ENCODE results near the gene UTS2. TPM values are rescaled to one million over a fixed set of nuclear protein-coding genes. Genes with fewer than 3 reads are reported as not detected.

The UTS2 gene
- polyA plus RNA-seq, 3 donors, result 0.11 TPM; not detected in 2

DNA sequence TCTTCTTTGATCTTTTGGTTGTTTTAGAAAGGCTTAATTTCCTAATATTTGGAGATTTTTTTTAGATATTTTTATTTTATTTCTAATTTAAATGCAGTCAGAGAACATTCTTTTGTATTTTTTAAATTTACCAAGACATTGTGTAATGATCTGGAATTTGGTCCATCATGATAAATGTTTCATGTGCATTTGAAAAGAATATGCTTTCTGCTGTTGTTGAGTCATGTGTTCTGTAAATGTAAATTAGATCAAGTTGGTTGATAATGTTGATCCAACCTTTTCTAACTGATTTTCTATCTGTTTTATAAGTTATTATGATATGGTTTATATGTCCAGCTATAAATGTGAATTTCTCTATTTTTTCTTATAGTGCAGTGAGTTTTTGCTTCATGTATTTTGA is 19.8 kb downstream of the UTS2 start:
- Histone ChIP-seq H4K20me1 (ENCODE audit: insufficient read depth, low read length) (no peaks in the 10 kb centered on the region), H3K36me3 (replicated peaks in 1 of 2; ENCODE audit: control insufficient read depth in 1 of 2, insufficient read depth in 2 of 2, low read length in 2 of 2) (peaks cover 12 to 13% of the 10 kb centered on the region in 2 donors), H3K27me3 (ENCODE audit: control insufficient read depth in 2 of 2, insufficient read depth in 2 of 2, low read length in 2 of 2) (no peaks in the 10 kb centered on the region), H3K27ac (ENCODE audit: low read depth in 1 of 2, low read length in 2 of 2) (no peak overlapping the region), H2AFZ (ENCODE audit: insufficient read depth, low read depth, low read length, poor library complexity, severe bottlenecking) (no peak overlapping the region), H3K79me2 (ENCODE audit: insufficient read depth, low read length) (no peaks in the 10 kb centered on the region), H3K4me3 (replicated peaks in 1 of 3; ENCODE audit: low read depth in 2 of 3, low read length in 3 of 3) (no peak overlapping the region), H3K9me3 (replicated peaks in 1 of 2; ENCODE audit: control insufficient read depth in 1 of 2, insufficient read depth in 1 of 2, low read length in 2 of 2) (no peaks in the 10 kb centered on the region), H3K4me2 (replicated peaks; ENCODE audit: extremely low read depth, low read length, poor library complexity, severe bottlenecking) (no peak overlapping the region), H3K4me1 (ENCODE audit: control insufficient read depth in 1 of 2, insufficient read depth in 2 of 2, low read length in 2 of 2) (no peaks in the 10 kb centered on the region), H3K9ac (ENCODE audit: insufficient read depth, low read length, poor library complexity, severe bottlenecking) (no peak overlapping the region)
- TF ChIP-seq, protein P1, sequence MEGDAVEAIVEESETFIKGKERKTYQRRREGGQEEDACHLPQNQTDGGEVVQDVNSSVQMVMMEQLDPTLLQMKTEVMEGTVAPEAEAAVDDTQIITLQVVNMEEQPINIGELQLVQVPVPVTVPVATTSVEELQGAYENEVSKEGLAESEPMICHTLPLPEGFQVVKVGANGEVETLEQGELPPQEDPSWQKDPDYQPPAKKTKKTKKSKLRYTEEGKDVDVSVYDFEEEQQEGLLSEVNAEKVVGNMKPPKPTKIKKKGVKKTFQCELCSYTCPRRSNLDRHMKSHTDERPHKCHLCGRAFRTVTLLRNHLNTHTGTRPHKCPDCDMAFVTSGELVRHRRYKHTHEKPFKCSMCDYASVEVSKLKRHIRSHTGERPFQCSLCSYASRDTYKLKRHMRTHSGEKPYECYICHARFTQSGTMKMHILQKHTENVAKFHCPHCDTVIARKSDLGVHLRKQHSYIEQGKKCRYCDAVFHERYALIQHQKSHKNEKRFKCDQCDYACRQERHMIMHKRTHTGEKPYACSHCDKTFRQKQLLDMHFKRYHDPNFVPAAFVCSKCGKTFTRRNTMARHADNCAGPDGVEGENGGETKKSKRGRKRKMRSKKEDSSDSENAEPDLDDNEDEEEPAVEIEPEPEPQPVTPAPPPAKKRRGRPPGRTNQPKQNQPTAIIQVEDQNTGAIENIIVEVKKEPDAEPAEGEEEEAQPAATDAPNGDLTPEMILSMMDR (IDR thresholded peaks at IDR 0.05), result no peak
- H3K9me3 Mint-ChIP-seq, result peaks cover 0 to 3% (median 2%) of the 10 kb centered on the region in 7 donors
- H3K27me3 Mint-ChIP-seq (ENCODE audit: low read depth in 3 of 3), result no peaks in the 10 kb centered on the region
- no peak overlapping the region for H3K27ac Mint-ChIP-seq
- intact Hi-C loops (cut with micrococcal nuclease), result no loop called here
- H3K4me1 Mint-ChIP-seq, result peaks cover 7% of the 10 kb centered on the region
- H3K4me3 Mint-ChIP-seq, result no peak overlapping the region
- peaks cover 13 to 29% of the 10 kb centered on the region in 2 donors for H3K36me3 Mint-ChIP-seq
- no peak for DNase-seq

DNA sequence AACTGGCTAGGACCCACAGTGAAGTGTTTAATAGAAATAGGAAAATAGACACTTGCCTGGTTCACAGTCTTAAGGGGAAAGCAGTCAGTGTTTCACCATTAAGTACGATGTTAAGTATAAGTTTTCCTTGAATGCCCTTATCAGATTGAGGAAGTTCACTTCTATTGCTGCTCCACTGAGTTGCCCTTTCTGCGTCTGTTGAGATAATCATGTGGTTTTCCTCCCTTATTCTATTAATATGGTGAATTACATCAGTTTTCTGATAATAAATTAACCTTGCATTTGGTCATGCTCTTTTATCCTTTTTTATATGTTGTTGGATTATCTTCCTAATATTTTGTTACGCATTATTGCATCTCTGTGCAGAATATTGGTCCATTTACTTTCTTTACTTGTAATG is 21.4 kb downstream of the UTS2 start:
- Mint-ChIP-seq H3K4me3 (peak overlapping the region in 1 of 2 donors; percentile 37), H3K9me3 (peaks cover 0 to 2% (median 0%) of the 10 kb centered on the region in 7 donors), H3K36me3 (peaks cover 9 to 25% of the 10 kb centered on the region in 2 donors), H3K4me1 (peaks cover 7% of the 10 kb centered on the region), H3K27me3 (ENCODE audit: low read depth in 3 of 3) (peaks cover 0 to 3% (median 2%) of the 10 kb centered on the region in 3 donors), H3K27ac (no peak overlapping the region)
- TF ChIP-seq, protein P1 (IDR thresholded peaks at IDR 0.05), result no peak
- H3K27ac ChIP-seq (ENCODE audit: low read depth in 1 of 2, low read length in 2 of 2), result no peak overlapping the region
- intact Hi-C loops (cut with micrococcal nuclease), result no loop called here
- H3K4me2 ChIP-seq (replicated peaks; ENCODE audit: extremely low read depth, low read length, poor library complexity, severe bottlenecking), result no peak overlapping the region
- H3K79me2 ChIP-seq (ENCODE audit: insufficient read depth, low read length), result no peaks in the 10 kb centered on the region
- H3K36me3 ChIP-seq (replicated peaks in 1 of 2; ENCODE audit: control insufficient read depth in 1 of 2, insufficient read depth in 2 of 2, low read length in 2 of 2), result peaks cover 0 to 3% of the 10 kb centered on the region in 2 donors
- H4K20me1 ChIP-seq (ENCODE audit: insufficient read depth, low read length), result no peaks in the 10 kb centered on the region
- H3K4me3 ChIP-seq (replicated peaks in 1 of 3; ENCODE audit: low read depth in 2 of 3, low read length in 3 of 3), result no peak overlapping the region
- H3K4me1 ChIP-seq (ENCODE audit: control insufficient read depth in 1 of 2, insufficient read depth in 2 of 2, low read length in 2 of 2), result no peaks in the 10 kb centered on the region
- WGBS (ENCODE audit: insufficient coverage), result no CpG with 5 or more reads among the region's 3 CpGs
- H3K27me3 ChIP-seq (ENCODE audit: control insufficient read depth in 2 of 2, insufficient read depth in 2 of 2, low read length in 2 of 2), result no peaks in the 10 kb centered on the region
- H2AFZ ChIP-seq (ENCODE audit: insufficient read depth, low read depth, low read length, poor library complexity, severe bottlenecking), result no peak overlapping the region
- no peaks in the 10 kb centered on the region for H3K9me3 ChIP-seq (replicated peaks in 1 of 2; ENCODE audit: control insufficient read depth in 1 of 2, insufficient read depth in 1 of 2, low read length in 2 of 2)
- no peak overlapping the region for H3K9ac ChIP-seq (ENCODE audit: insufficient read depth, low read length, poor library complexity, severe bottlenecking)
- peak in 2 of 3 donors; percentile 8 to 10 for DNase-seq
